Tibial artery (tissue), 4 donors: ENCODE results near the gene UBE4B.
A peak's percentile ranks its signal among the peaks of the same experiment; 100 is the strongest.
"Not testable (repeated sequence)": the region's sequence is repeated elsewhere in the genome, so short reads cannot be mapped to it uniquely, and the experiment has no call there.

Experiments
- DNase-seq, 2 donors: peaks; one replicate each; pipeline ENCODE4 v3.0.0-alpha.2; 2019
- H3K27ac ChIP-seq, 2 donors: fragments of 200-600 bp; sonication (generic) in 1 of 2; 1 replicate in 1 of 2; 2 replicates in 1 of 2; pipeline ENCODE4 v1.5.1; 2018 to 2019; ENCODE audit warnings: mild to moderate bottlenecking in 1 of 2
- H3K27me3 ChIP-seq, 2 donors: fragments of 200-600 bp; sonication (generic) in 1 of 2; one replicate each; pipeline versions ENCODE4 v1.5.1 to v1.6.0; 2016 to 2019
- H3K36me3 ChIP-seq, 3 donors: fragments of 200-600 bp; sonication (generic) in 2 of 3; one replicate each; pipeline ENCODE4 v1.5.1; 2016 to 2019; ENCODE audit warnings: mild to moderate bottlenecking in 2 of 3
- H3K4me1 ChIP-seq, 4 donors: fragments of 200-600 bp; sonication (generic) in 2 of 4; 1 replicate in 3 of 4; 2 replicates in 1 of 4; pipeline ENCODE4 v1.5.1; 2016 to 2019
- H3K4me3 ChIP-seq, 2 donors: fragments of 200-600 bp; sonication (generic) in 1 of 2; 1 replicate in 1 of 2; 2 replicates in 1 of 2; pipeline ENCODE4 v1.5.1; 2018 to 2019; ENCODE audit warnings: mild to moderate bottlenecking in 2 of 2
- H3K9me3 ChIP-seq, 3 donors: fragments of 200-600 bp; sonication (generic) in 1 of 3; one replicate each; pipeline ENCODE4 v1.5.1; 2016 to 2019
- intact Hi-C: fragments of 100-400 bp; cut with DNase I; formaldehyde crosslinking; loops from one replicate; pipeline ENCODE4 v1.15.0; 2023; ENCODE audit warnings: low total_unique reads
- TF ChIP-seq, protein P1 (sequence below), 2 experiments: fragments of 200-600 bp in 1 of 2; fragments of 450-650 bp in 1 of 2; IDR thresholded peaks; one replicate each; pipeline ENCODE4 v1.5.1; 2017 to 2019; ENCODE audit warnings: antibody characterized with exemption in 2 of 2, mild to moderate bottlenecking in 1 of 2, moderate library complexity in 1 of 2

The UBE4B gene

DNA sequence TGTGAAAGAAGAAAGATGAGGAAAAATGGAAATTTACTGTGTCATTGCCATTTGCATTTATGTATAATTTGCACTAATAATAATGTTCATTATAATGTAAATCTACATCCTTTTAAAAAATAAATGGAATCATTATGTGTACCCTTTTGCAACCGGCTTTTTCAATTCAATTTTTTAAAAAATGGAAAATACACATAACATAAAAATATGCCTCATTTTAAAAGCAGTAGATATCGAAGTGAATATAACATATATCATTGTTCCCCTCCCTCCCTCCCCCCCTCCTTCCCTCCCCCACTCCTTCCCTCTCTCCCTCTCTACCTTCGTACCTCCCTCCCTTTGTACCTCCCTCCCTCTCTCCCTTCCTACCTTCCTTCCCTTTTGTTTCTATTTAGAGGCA, 33.0 kb downstream of the UBE4B start:
- DNase-seq, result no peak
- peaks cover 0 to 55% (median 22%) of the 10 kb centered on the region in 4 donors for H3K4me1 ChIP-seq
- H3K27me3 ChIP-seq, result no peaks in the 10 kb centered on the region
- intact Hi-C loops, result no loop called here
- peak overlapping the region; percentile 72 to 81 for H3K27ac ChIP-seq
- H3K36me3 ChIP-seq, result no peaks in the 10 kb centered on the region
- TF ChIP-seq, protein P1, sequence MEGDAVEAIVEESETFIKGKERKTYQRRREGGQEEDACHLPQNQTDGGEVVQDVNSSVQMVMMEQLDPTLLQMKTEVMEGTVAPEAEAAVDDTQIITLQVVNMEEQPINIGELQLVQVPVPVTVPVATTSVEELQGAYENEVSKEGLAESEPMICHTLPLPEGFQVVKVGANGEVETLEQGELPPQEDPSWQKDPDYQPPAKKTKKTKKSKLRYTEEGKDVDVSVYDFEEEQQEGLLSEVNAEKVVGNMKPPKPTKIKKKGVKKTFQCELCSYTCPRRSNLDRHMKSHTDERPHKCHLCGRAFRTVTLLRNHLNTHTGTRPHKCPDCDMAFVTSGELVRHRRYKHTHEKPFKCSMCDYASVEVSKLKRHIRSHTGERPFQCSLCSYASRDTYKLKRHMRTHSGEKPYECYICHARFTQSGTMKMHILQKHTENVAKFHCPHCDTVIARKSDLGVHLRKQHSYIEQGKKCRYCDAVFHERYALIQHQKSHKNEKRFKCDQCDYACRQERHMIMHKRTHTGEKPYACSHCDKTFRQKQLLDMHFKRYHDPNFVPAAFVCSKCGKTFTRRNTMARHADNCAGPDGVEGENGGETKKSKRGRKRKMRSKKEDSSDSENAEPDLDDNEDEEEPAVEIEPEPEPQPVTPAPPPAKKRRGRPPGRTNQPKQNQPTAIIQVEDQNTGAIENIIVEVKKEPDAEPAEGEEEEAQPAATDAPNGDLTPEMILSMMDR (IDR thresholded peaks at IDR 0.05), result no peak
- H3K4me3 ChIP-seq, result no peak overlapping the region
- no peaks in the 10 kb centered on the region for H3K9me3 ChIP-seq

DNA sequence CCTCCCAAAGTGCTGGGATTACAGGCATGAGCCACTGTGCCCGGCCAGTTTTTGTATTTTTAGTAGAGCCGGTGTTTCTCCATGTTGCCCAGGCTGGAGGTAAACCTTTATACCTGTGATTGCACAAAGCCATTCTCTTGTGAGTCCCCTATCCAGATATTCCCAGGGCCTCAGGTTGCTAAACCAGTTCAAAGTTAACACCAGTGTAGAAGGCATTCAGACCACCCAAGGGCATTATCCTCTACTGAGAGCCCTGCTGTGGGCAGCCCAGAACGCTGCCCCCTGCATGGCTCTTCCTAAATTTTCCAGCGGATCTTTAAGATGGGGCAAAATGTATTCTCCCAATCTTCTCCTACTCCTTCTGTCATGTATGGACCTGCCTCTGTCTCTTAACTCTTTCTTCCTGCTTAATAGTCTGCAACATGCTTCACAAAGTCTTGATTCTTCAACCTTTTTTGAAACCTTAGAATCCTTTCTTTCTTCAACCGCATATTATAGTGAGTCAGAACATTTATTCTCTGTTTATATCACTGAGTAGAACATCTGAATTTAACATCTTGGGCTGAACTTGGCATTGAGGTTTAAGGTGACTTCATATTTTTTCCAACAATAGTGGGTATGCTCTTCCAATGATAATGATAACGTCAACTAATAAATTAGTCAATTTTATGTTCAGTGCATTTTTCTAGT, 36.0 kb downstream of the UBE4B start:
- no peaks in the 10 kb centered on the region for H3K27me3 ChIP-seq
- H3K9me3 ChIP-seq, result no peaks in the 10 kb centered on the region
- peaks cover 0 to 10% (median 0%) of the 10 kb centered on the region in 3 donors for H3K36me3 ChIP-seq
- H3K4me1 ChIP-seq, result peaks cover 0 to 50% (median 23%) of the 10 kb centered on the region in 4 donors
- peak overlapping the region; percentile 13 to 27 for H3K27ac ChIP-seq
- no peak for DNase-seq
- H3K4me3 ChIP-seq, result no peak overlapping the region
- TF ChIP-seq, protein P1 (IDR thresholded peaks at IDR 0.05), result no peak
- intact Hi-C loops, result no loop called here

DNA sequence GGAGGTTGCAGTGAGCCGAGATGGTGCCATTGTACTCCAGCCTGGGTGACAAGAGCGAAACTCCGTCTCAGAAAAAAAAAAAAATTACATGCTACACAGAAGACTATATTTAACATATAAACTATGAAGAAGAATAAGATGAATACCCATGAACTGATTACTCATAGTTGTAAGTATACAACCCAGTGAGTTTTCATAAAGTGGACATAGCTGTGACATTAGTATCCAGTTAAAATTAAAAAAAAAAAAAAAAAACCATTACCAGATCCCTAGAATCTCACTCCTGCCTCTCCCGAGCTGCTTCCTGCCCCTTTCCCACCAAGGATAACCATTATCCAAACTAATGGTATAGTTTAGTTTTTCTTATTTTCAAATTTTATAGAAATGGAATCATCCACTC, 37.4 kb downstream of the UBE4B start:
- Histone ChIP-seq H3K27ac (no peak overlapping the region), H3K27me3 (no peaks in the 10 kb centered on the region), H3K36me3 (peaks cover 0 to 10% (median 0%) of the 10 kb centered on the region in 3 donors), H3K9me3 (no peaks in the 10 kb centered on the region), H3K4me3 (no peak overlapping the region), H3K4me1 (peaks cover 0 to 52% (median 30%) of the 10 kb centered on the region in 4 donors)
- intact Hi-C loops, result no loop called here
- TF ChIP-seq, protein P1 (IDR thresholded peaks at IDR 0.05), result no peak
- no peak for DNase-seq

DNA sequence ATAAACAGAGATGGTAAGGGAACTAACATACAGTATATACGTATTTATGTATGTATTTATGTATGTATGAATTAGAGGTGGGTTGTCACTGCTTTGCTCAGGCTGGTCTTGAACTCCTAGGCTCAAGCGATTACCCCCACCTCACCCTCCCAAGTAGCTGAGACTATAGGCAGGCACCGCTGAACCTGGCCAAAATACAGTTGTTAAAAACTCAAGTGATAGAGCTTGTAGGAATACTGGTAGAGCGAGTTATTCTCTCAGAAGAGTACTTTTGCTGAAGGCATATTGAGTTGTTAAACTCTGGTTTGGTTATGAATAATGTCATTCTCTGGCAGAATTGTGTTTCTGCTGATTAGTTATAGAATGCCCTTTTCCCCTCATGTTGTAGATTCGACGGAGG, 38.9 kb downstream of the UBE4B start:
- Histone ChIP-seq H3K4me1 (peaks cover 0 to 39% (median 23%) of the 10 kb centered on the region in 4 donors), H3K27ac (no peak overlapping the region), H3K4me3 (no peak overlapping the region), H3K36me3 (peaks cover 0 to 10% (median 6%) of the 10 kb centered on the region in 3 donors), H3K27me3 (no peaks in the 10 kb centered on the region), H3K9me3 (no peaks in the 10 kb centered on the region)
- intact Hi-C loops, result no loop called here
- no peak for DNase-seq
- TF ChIP-seq, protein P1 (IDR thresholded peaks at IDR 0.05), result no peak

DNA sequence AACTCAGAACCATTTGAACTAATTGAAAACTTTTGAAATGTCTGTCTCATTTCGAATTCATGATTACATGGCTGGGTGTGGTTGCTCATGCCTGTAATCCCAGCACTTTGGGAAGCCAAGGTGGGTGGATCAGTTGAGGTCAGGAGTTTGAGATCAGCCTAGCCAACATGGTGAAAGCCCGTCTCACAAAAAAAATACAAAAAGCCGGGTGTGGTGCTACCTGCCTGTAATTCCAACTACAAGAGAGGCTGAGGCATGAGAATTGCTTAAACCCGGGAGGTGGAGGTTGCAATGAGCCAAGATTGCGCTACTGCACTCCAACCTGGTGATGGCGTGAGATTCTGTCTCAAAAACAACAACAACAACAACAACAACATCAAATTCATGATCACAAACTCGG, 40.6 kb downstream of the UBE4B start:
- H3K27me3 ChIP-seq, DNase-seq, H3K9me3 ChIP-seq, intact Hi-C loops, H3K4me3 ChIP-seq, H3K27ac ChIP-seq: not testable (repeated sequence)
- peaks cover 0 to 26% (median 12%) of the 10 kb centered on the region in 4 donors for H3K4me1 ChIP-seq
- H3K36me3 ChIP-seq, result peaks cover 0 to 14% (median 6%) of the 10 kb centered on the region in 3 donors

DNA sequence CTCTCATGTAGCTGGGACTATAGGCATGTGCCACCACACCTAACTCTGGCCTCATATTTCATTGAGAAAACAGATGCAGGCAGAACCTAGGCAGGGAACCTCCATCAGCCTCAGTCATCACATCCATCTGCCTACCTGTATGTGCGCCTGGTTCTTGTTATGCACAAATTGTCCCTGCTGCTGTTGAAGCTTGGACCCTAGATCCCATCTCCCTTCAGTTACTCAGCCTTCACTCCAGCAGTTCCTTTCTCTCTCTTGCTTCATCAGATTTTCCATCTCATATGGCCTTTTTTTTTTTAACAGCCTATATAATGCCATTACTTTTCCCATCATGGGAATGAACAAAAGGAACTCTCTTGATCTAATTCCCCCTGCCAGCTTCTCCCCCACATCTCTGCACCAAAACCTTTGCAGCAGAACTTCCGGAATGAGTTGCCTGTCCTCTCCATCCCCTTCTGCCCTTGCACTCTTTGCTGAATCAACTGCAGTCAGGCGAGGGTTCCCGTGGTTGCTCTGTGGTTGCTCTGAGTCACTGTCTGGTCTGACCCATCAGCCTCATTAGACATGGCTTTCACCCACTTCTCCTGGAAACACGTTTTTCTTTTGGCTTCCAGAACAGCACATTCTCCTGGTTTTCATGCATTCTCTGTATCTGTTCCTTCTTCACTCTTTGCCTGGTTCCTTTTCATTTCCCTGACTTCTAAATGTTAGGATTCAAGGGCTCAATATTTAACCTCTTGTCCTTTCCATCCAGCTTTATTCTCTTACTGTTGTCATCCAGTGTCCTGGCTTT, 41.5 kb downstream of the UBE4B start:
- intact Hi-C loops, result no loop called here
- DNase-seq, result peak in 1 of 2 donors; percentile 41
- no peaks in the 10 kb centered on the region for H3K9me3 ChIP-seq
- no peak overlapping the region for H3K4me3 ChIP-seq
- H3K36me3 ChIP-seq, result peaks cover 0 to 22% (median 6%) of the 10 kb centered on the region in 3 donors
- TF ChIP-seq, protein P1 (IDR thresholded peaks at IDR 0.05), result no peak
- H3K27me3 ChIP-seq, result no peaks in the 10 kb centered on the region
- H3K4me1 ChIP-seq, result peaks cover 0 to 18% (median 8%) of the 10 kb centered on the region in 4 donors
- peak overlapping the region; percentile 10 to 30 for H3K27ac ChIP-seq
